HG03025 (cell line): Measurements from ENCODE around the gene FIGNL2.

Source experiments
- ATAC-seq: cut with Tn5 transposase; IDR thresholded peaks from one replicate; pipeline ENCODE4 v1.9.1; 2021; ENCODE audit warnings: mild to moderate bottlenecking, moderate library complexity; ENCODE audit not compliant: unreplicated experiment, low FRiP score

The FIGNL2 gene

GRCh38 chr12:51874486-51874885 is 26.0 kb upstream of the FIGNL2 start:
- no peak for ATAC-seq

- ATAC-seq, result no peak
These were observed 25.5 kb upstream of the FIGNL2 start for GRCh38 chr12:51874000-51874399.

- ATAC-seq, result no peak
These were observed 24.9 kb upstream of the FIGNL2 start for GRCh38 chr12:51873251-51873994.

GRCh38 chr12:51872689-51872981 is 24.1 kb upstream of the FIGNL2 start:
- ATAC-seq, result no peak

- ATAC-seq, result no peak
These were observed 23.6 kb upstream of the FIGNL2 start for GRCh38 chr12:51871918-51872688.

- no peak for ATAC-seq
These were observed 22.6 kb upstream of the FIGNL2 start for GRCh38 chr12:51871126-51871525.

GRCh38 chr12:51870504-51870903 is 22.0 kb upstream of the FIGNL2 start:
- no peak for ATAC-seq

GRCh38 chr12:51869931-51870330 is 21.4 kb upstream of the FIGNL2 start:
- no peak for ATAC-seq

GRCh38 chr12:51869496-51869865 is 21.0 kb upstream of the FIGNL2 start:
- no peak for ATAC-seq

GRCh38 chr12:51868821-51869495 is 20.4 kb upstream of the FIGNL2 start:
- ATAC-seq, result no peak

GRCh38 chr12:51867796-51868428 is 19.4 kb upstream of the FIGNL2 start:
- no peak for ATAC-seq

- ATAC-seq, result no peak
These were observed 18.9 kb upstream of the FIGNL2 start for GRCh38 chr12:51867371-51867770.

- ATAC-seq, result no peak
These were observed 18.2 kb upstream of the FIGNL2 start for GRCh38 chr12:51866762-51867161.

- ATAC-seq, result no peak
These were observed 17.8 kb upstream of the FIGNL2 start for GRCh38 chr12:51866324-51866723.

GRCh38 chr12:51865757-51866270 is 17.3 kb upstream of the FIGNL2 start:
- no peak for ATAC-seq

GRCh38 chr12:51864833-51865670 is 16.5 kb upstream of the FIGNL2 start:
- no peak for ATAC-seq

- ATAC-seq, result no peak
These were observed 15.7 kb upstream of the FIGNL2 start for GRCh38 chr12:51863933-51864832.

GRCh38 chr12:51863363-51863932 is 14.9 kb upstream of the FIGNL2 start:
- ATAC-seq, result no peak

- ATAC-seq, result no peak
These were observed 14.4 kb upstream of the FIGNL2 start for GRCh38 chr12:51862947-51863346.
